Hematopoietic multipotent progenitor cell (in vitro differentiated cells): ENCODE data around the gene DOCK6. TPM values are rescaled to one million over a fixed set of nuclear protein-coding genes. Genes with fewer than 3 reads are reported as not detected.
A peak's percentile ranks its signal among the peaks of the same experiment; 100 is the strongest.

Source experiments
- DNase-seq, 3 donors: peaks; one replicate each; pipeline ENCODE4 v3.0.0-alpha.2; 2011 to 2015; ENCODE audit warnings: low read depth in 2 of 3, low spot score in 2 of 3
- total RNA-seq: library from RNA; depleted of rRNA; stranded (reverse); fragments of >200 nt; gene quantifications from one replicate; pipeline ENCODE4 v1.2.3, GENCODE V29; 2012

Gene DOCK6, protein sequence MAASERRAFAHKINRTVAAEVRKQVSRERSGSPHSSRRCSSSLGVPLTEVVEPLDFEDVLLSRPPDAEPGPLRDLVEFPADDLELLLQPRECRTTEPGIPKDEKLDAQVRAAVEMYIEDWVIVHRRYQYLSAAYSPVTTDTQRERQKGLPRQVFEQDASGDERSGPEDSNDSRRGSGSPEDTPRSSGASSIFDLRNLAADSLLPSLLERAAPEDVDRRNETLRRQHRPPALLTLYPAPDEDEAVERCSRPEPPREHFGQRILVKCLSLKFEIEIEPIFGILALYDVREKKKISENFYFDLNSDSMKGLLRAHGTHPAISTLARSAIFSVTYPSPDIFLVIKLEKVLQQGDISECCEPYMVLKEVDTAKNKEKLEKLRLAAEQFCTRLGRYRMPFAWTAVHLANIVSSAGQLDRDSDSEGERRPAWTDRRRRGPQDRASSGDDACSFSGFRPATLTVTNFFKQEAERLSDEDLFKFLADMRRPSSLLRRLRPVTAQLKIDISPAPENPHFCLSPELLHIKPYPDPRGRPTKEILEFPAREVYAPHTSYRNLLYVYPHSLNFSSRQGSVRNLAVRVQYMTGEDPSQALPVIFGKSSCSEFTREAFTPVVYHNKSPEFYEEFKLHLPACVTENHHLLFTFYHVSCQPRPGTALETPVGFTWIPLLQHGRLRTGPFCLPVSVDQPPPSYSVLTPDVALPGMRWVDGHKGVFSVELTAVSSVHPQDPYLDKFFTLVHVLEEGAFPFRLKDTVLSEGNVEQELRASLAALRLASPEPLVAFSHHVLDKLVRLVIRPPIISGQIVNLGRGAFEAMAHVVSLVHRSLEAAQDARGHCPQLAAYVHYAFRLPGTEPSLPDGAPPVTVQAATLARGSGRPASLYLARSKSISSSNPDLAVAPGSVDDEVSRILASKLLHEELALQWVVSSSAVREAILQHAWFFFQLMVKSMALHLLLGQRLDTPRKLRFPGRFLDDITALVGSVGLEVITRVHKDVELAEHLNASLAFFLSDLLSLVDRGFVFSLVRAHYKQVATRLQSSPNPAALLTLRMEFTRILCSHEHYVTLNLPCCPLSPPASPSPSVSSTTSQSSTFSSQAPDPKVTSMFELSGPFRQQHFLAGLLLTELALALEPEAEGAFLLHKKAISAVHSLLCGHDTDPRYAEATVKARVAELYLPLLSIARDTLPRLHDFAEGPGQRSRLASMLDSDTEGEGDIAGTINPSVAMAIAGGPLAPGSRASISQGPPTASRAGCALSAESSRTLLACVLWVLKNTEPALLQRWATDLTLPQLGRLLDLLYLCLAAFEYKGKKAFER (N-terminal part only)
- total RNA-seq = 3.5 TPM

- peak in 1 of 3 donors; percentile 23 for DNase-seq
Measured at GRCh38 chr19:11261971-11262839, at the start of gene DOCK6. DOCK6 (minus strand) TSS chr19:11262524; CDS start chr19:11262440, 84 bp downstream.

DNA sequence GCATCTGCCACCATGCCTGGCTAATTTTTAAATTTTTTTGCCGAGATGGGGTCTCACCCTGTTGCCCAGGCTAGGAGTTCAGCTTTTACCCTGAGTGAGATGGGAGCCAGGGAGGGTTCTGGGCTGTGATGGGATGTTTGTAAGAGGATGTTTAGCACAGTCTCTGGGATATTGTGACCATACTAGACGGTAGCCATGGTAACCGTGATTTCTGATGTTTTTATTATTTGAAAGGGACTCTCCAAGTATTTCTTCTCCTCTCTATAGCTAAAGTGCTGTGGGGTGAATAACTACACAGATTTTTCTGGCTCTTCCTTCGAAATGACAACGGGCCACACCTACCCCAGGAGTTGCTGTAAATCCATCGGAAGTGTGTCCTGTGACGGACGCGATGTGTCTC is 44.0 kb upstream of the DOCK6 start:
- DNase-seq = peak in 2 of 3 donors; percentile 26 to 32

GRCh38 chr19:11304936-11305335 is 42.6 kb upstream of the DOCK6 start:
- DNase-seq = no peak

- no peak for DNase-seq
Measured at GRCh38 chr19:11300811-11301120, 38.4 kb upstream of the DOCK6 start.

- no peak for DNase-seq
Measured at GRCh38 chr19:11299946-11300810, 37.9 kb upstream of the DOCK6 start.

- no peak for DNase-seq
Measured at GRCh38 chr19:11296264-11296663, 33.9 kb upstream of the DOCK6 start.

- DNase-seq = no peak
Measured at GRCh38 chr19:11295665-11296245, 33.4 kb upstream of the DOCK6 start, which contains the start of gene TSPAN16. TSPAN16 (plus strand) TSS chr19:11296160; CDS start chr19:11296298, 138 bp downstream.

DNA sequence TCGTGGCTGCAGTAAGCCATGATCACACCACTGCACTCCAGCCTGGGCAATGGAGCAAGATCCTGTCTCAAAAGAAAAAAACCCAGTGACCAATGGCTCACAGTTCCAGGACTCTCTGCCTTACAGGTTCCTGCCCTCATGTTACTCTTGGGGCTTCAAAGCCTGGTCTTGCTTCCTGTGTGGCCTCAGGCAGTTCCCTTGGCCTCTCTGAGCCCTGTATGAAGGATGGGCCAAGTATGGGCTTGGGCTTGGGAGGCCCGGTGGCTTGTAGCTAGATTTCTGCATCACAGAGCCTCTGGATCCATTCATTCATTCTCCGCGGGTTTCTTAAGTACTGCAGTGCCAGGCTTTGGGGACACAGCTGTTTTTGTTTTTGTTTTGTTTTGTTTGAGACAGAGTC is 32.9 kb upstream of the DOCK6 start:
- no peak for DNase-seq

DNA sequence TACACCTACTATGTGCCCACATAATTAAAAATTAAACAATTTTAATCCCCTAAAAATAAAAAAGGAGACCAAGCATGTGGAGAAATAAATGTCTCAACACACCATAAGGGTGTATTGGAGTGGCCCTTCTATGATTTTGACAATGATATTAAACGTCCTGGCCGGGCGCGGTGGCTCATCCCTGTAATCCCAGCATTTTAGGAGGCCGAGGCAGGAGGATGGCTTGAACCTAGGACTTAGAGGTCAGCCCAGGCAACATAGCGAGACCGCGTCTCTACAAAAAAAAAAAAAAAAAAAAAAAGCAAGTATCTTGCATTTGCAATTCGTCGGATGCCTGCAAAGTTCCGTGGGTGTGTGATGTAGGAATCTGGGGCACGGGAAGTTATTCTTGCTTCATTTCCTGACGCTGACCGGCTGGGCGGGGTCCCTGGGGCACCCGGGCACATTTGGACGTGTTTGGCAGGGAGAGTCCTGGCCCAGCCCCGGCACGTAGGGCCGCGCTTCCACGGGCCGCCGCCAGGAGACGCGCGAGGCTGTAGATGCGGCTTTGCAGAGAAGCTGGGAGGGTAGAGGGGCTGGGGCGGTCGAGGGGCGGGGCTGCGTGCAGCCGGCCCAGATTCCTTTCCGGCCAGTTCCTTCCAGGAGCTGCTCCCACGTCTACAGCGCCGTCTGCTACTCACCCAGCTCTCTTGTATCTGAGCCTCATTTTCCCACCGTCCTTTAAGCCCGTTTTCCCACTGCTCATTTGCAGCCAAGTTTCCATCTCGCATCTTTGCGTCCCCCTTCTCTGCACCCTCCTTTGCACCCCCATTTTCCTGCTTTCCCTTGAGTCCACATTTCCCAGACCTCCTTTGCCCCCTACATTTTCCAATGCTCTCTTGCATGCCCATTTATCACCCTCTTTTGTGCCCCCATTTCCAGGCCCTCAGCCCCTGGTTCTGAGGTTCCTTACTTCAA is 31.4 kb upstream of the DOCK6 start:
- DNase-seq = peak; percentile 47 to 87 (median 84)

- DNase-seq = no peak
Measured at GRCh38 chr19:11291991-11292390, 29.7 kb upstream of the DOCK6 start.

GRCh38 chr19:11291415-11291814 is 29.1 kb upstream of the DOCK6 start:
- DNase-seq = no peak

DNA sequence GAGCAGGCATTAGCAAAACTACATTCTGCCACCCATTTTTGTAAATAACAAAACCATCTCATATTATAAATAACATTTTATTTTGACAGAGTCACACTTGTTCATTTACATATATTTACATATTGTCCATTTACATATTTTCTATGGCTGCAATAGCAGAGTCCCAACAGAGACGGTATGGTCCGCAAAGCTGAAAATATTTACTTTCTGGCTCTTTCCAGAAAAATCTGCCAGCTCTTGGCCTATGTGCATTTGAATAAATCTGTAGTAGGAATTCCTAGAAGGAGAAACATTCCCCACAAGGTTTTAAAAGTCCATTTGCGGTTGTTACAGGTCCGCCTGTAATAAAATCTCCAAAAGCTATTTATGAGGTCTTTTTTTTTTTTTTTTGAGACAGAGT is 27.9 kb upstream of the DOCK6 start:
- DNase-seq = no peak

- peak in 1 of 3 donors; percentile 55 for DNase-seq
Measured at GRCh38 chr19:11288349-11288748, 26.0 kb upstream of the DOCK6 start.

GRCh38 chr19:11286312-11286974 is 24.1 kb upstream of the DOCK6 start:
- peak in 1 of 3 donors; percentile 30 for DNase-seq

GRCh38 chr19:11284515-11284914 is 22.2 kb upstream of the DOCK6 start:
- no peak for DNase-seq

GRCh38 chr19:11281356-11282049 is 19.2 kb upstream of the DOCK6 start:
- no peak for DNase-seq
